Smooth muscle cell (in vitro differentiated cells): ENCODE results near the gene ZNF226. TPM values are rescaled to one million over a fixed set of nuclear protein-coding genes. Genes with fewer than 3 reads are reported as not detected.
"Not testable (repeated sequence)": the region's sequence is repeated elsewhere in the genome, so short reads cannot be mapped to it uniquely, and the experiment has no call there.

Experiments
- DNase-seq: peaks from one replicate; lab custom pipeline; 2025; ENCODE audit not compliant: unreplicated experiment; lab: John Stamatoyannopoulos, UW
- H2AFZ ChIP-seq: fragments of 200-600 bp; sonication (generic); 2 replicates; pipeline ENCODE4 v1.6.0; 2016; ENCODE audit warnings: antibody characterized with exemption, low read depth, mild to moderate bottlenecking
- H3F3A ChIP-seq: fragments of 200-600 bp; sonication (generic); 2 replicates; pipeline ENCODE4 v1.6.0; 2017; ENCODE audit warnings: antibody characterized with exemption, low read depth
- H3K27ac ChIP-seq: fragments of 200-600 bp; sonication (generic); 2 replicates; pipeline ENCODE4 v1.5.1; 2016; ENCODE audit warnings: low read depth, mild to moderate bottlenecking
- H3K27me3 ChIP-seq: fragments of 200-600 bp; sonication (generic); 2 replicates; pipeline ENCODE4 v1.6.1; 2016; ENCODE audit warnings: low read depth, mild to moderate bottlenecking
- H3K36me3 ChIP-seq: fragments of 200-600 bp; sonication (generic); 2 replicates; pipeline ENCODE4 v1.5.1; 2016; ENCODE audit warnings: low read depth
- H3K4me1 ChIP-seq: fragments of 200-600 bp; sonication (generic); 2 replicates; pipeline ENCODE4 v1.5.1; 2016; ENCODE audit warnings: low read depth
- H3K4me2 ChIP-seq: fragments of 200-600 bp; sonication (generic); 2 replicates; pipeline ENCODE4 v1.6.0; 2016; ENCODE audit warnings: mild to moderate bottlenecking
- H3K4me3 ChIP-seq: fragments of 200-600 bp; sonication (generic); 2 replicates; pipeline ENCODE4 v1.5.1; 2016; ENCODE audit warnings: mild to moderate bottlenecking
- H3K79me2 ChIP-seq: fragments of 200-600 bp; sonication (generic); 2 replicates; pipeline ENCODE4 v1.6.0; 2016; ENCODE audit warnings: low read depth, mild to moderate bottlenecking
- H3K9ac ChIP-seq: fragments of 200-600 bp; sonication (generic); 2 replicates; pipeline ENCODE4 v1.6.0; 2016; ENCODE audit warnings: low read depth
- H3K9me3 ChIP-seq: fragments of 200-600 bp; sonication (generic); replicated peaks from 2 replicates; pipeline ENCODE4 v1.5.1; 2016; ENCODE audit warnings: low read depth
- H4K20me1 ChIP-seq: fragments of 200-600 bp; sonication (generic); 2 replicates; pipeline ENCODE4 v1.6.0; 2016; ENCODE audit warnings: low read depth
- WGBS: methylation state at CpG from one replicate; pipeline ENCODE4 v1.1.7; 2016; ENCODE audit warnings: low lambda C conversion rate; 5-methylcytosine and 5-hydroxymethylcytosine counted together
- polyA plus RNA-seq: library from polyadenylated mRNA; unstranded; fragments of >200 nt; fragmentation: Nextera tagmentation; extraction: Ambion mirVana; gene quantifications from 2 replicates; pipeline ENCODE4 v1.2.1, GENCODE V29; 2016
- total RNA-seq: library from RNA; depleted of rRNA; stranded (reverse); fragments of >200 nt; gene quantifications from 2 replicates; pipeline ENCODE4 v1.2.3, GENCODE V29; 2014
- TF ChIP-seq, protein P1 (sequence below): fragments of 200-600 bp; sonication (generic); IDR thresholded peaks from 2 replicates; pipeline ENCODE4 v1.5.1; 2017; ENCODE audit warnings: borderline replicate concordance, mild to moderate bottlenecking, antibody characterized with exemption; ENCODE audit not compliant: insufficient read depth, poor library complexity, severe bottlenecking

ZNF226 gene
- total and polyA plus RNA-seq, 2 experiments from 2014 or later = 38.2 to 39.4 TPM

DNA sequence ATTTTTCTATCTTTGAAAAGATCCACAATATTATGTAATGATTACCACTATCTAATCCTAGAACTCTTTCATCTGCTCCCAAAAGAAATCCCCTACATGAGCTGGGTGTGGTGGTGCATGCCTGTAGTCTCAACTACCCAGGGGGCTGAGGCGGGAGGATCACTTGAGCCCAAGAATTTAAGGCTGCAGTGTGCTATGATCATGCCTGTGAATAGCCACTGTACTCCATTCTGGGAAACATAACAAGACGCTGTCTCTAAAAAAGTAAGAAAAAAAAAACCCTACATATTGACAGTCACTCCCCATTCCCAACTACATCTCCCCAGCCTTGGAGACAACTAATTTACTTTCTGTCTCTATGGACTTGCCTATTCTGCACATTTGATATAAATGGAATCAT lies 1.1 kb upstream of the ZNF226 start:
- Histone ChIP-seq H3K9ac (no peak overlapping the region), H3K79me2 (peaks cover 34% of the 10 kb centered on the region), H3K27me3 (no peaks in the 10 kb centered on the region), H3K4me1 (peaks cover 7% of the 10 kb centered on the region), H3K27ac (no peak overlapping the region), H2AFZ (no peak overlapping the region), H3F3A (no peaks in the 10 kb centered on the region), H3K4me3 (no peak overlapping the region), H4K20me1 (no peaks in the 10 kb centered on the region), H3K4me2 (no peak overlapping the region), H3K9me3 (peaks cover under 1% of the 10 kb centered on the region), H3K36me3 (peaks cover 12% of the 10 kb centered on the region)
- DNase-seq = no peak
- TF ChIP-seq, protein P1, sequence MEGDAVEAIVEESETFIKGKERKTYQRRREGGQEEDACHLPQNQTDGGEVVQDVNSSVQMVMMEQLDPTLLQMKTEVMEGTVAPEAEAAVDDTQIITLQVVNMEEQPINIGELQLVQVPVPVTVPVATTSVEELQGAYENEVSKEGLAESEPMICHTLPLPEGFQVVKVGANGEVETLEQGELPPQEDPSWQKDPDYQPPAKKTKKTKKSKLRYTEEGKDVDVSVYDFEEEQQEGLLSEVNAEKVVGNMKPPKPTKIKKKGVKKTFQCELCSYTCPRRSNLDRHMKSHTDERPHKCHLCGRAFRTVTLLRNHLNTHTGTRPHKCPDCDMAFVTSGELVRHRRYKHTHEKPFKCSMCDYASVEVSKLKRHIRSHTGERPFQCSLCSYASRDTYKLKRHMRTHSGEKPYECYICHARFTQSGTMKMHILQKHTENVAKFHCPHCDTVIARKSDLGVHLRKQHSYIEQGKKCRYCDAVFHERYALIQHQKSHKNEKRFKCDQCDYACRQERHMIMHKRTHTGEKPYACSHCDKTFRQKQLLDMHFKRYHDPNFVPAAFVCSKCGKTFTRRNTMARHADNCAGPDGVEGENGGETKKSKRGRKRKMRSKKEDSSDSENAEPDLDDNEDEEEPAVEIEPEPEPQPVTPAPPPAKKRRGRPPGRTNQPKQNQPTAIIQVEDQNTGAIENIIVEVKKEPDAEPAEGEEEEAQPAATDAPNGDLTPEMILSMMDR = no peak
- 100% methylated on average over 2 of the region's 2 CpGs for WGBS

DNA sequence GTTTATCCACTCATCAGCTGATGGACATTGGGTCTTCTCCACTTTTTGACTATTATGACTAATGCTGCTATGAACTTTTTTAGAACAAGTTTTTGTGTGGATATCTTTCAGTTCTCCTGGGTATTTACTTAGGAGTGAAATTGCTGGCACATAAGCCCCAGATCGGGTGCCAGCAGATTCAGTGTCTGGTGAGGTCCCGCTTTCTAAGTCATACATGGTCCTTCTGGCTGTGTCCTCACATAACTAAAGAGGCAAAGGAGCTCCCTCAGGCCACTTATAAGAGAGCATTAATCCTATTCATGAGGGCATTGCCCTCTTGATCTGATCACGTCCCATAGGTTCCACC lies 600 bp upstream of the ZNF226 start:
- Histone ChIP-seq H3F3A (no peaks in the 10 kb centered on the region), H3K36me3 (peaks cover 12% of the 10 kb centered on the region), H2AFZ (peak overlapping the region; percentile 99), H3K4me1 (peaks cover 7% of the 10 kb centered on the region), H3K4me3 (peak overlapping the region; percentile 93), H3K9me3 (no peaks in the 10 kb centered on the region), H3K4me2 (peak overlapping the region; percentile 91), H3K9ac (no peak overlapping the region), H4K20me1 (no peaks in the 10 kb centered on the region), H3K79me2 (peaks cover 34% of the 10 kb centered on the region), H3K27me3 (no peaks in the 10 kb centered on the region), H3K27ac (peak overlapping the region; percentile 79)
- no peak for DNase-seq
- TF ChIP-seq, protein P1 = no peak
- WGBS = 80% methylated on average over 3 of the region's 3 CpGs

DNA sequence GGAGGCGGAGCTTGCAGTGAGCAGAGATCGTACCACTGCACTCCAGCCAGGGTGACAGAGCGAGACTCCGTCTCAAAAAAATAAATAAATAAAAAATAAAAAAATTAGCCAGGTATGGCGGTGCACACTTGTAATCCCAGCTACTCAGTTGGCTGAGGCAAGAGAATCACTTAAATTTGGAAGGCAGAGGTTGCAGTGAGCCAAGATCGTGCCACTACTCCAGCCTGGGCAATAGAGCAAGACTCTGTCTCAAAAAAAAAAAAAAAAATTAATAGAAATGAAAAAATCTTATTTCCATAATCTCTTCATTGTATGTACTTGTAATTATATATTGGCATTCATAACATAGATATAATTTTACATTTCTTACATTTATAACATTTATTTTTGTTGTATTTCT lies 5.8 kb downstream of the ZNF226 start:
- not testable (repeated sequence) for H3K4me1 ChIP-seq, H3K4me2 ChIP-seq, H4K20me1 ChIP-seq, H3F3A ChIP-seq, H3K27ac ChIP-seq, H2AFZ ChIP-seq, H3K9ac ChIP-seq, H3K4me3 ChIP-seq, DNase-seq, H3K27me3 ChIP-seq
- H3K9me3 ChIP-seq = peaks cover 15% of the 10 kb centered on the region
- peaks cover 71% of the 10 kb centered on the region for H3K36me3 ChIP-seq
- 99% methylated on average over 6 of the region's 6 CpGs for WGBS
- peaks cover 30% of the 10 kb centered on the region for H3K79me2 ChIP-seq

DNA sequence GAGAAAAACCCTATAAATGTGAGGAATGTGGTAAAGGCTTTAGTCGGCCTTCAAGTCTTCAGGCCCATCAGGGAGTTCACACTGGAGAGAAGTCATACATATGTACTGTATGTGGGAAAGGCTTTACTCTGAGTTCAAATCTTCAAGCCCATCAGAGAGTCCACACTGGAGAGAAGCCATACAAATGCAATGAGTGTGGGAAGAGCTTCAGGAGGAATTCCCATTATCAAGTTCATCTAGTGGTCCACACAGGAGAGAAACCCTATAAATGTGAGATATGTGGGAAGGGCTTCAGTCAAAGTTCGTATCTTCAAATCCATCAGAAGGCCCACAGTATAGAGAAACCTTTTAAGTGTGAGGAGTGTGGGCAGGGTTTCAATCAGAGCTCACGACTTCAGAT lies 11.7 kb downstream of the ZNF226 start:
- Histone ChIP-seq H2AFZ (no peak overlapping the region), H3K27ac (no peak overlapping the region), H3F3A (peaks cover 7% of the 10 kb centered on the region), H3K4me3 (no peak overlapping the region), H3K9ac (no peak overlapping the region), H3K79me2 (no peaks in the 10 kb centered on the region), H3K36me3 (peaks cover 62% of the 10 kb centered on the region), H3K27me3 (no peaks in the 10 kb centered on the region), H3K4me2 (no peak overlapping the region), H3K9me3 (peaks cover 41% of the 10 kb centered on the region), H3K4me1 (no peaks in the 10 kb centered on the region), H4K20me1 (no peaks in the 10 kb centered on the region)
- 100% methylated on average over 3 of the region's 3 CpGs for WGBS
- TF ChIP-seq, protein P1 = no peak
- DNase-seq = no peak
